Stomach (tissue), 19 donors: Measurements from ENCODE around the gene RCOR3. TPM values are rescaled to one million over a fixed set of nuclear protein-coding genes. Genes with fewer than 3 reads are reported as not detected.

Experiments
- DNase-seq, 2 donors: peaks; one replicate each; pipeline versions ENCODE4 v3.0.0 to v3.0.0-alpha.2; 2013 to 2019
- H3K27ac ChIP-seq, 5 donors: fragments of 200-600 bp in 4 of 5; sonication (generic) in 4 of 5; one replicate each; pipeline ENCODE4 v1.5.1; 2013 to 2019; ENCODE audit warnings: mild to moderate bottlenecking in 1 of 5, moderate library complexity in 1 of 5
- H3K27me3 ChIP-seq, 3 donors: fragments of 200-600 bp; sonication (generic); one replicate each; pipeline ENCODE4 v1.5.1; 2017 to 2019; ENCODE audit warnings: mixed run types in 1 of 3
- H3K36me3 ChIP-seq, 4 donors: fragments of 200-600 bp; sonication (generic); 1 replicate in 3 of 4; 2 replicates in 1 of 4; pipeline ENCODE4 v1.5.1; 2016 to 2019
- H3K4me1 ChIP-seq, 4 donors: fragments of 200-600 bp; sonication (generic); one replicate each; pipeline ENCODE4 v1.5.1; 2016 to 2019
- H3K4me3 ChIP-seq, 4 donors: fragments of 200-600 bp; sonication (generic) in 3 of 4; one replicate each; pipeline ENCODE4 v1.5.1; 2016 to 2019; ENCODE audit warnings: mild to moderate bottlenecking in 1 of 4
- H3K9me3 ChIP-seq, 4 donors: fragments of 200-600 bp; sonication (generic); one replicate each; pipeline ENCODE4 v1.5.1; 2016 to 2019
- CTCF ChIP-seq, 7 experiments: fragments of 450-650 bp in 4 of 7; fragments of 200-600 bp in 3 of 7; sonication (generic) in 3 of 7; IDR thresholded peaks; one replicate each; pipeline ENCODE4 v1.5.1; 2016 to 2019; ENCODE audit warnings: antibody characterized with exemption in 7 of 7, control low read depth in 2 of 7, mild to moderate bottlenecking in 1 of 7
- EP300 ChIP-seq: sonication (generic); formaldehyde crosslinking; IDR thresholded peaks from one replicate; pipeline ENCODE4 v1.6.1; 2017; ENCODE audit warnings: antibody characterized with exemption
- POLR2A ChIP-seq, 4 donors: fragments of 450-650 bp; IDR thresholded peaks; one replicate each; pipeline ENCODE4 v1.6.1; 2016; ENCODE audit warnings: antibody characterized with exemption in 4 of 4, control low read depth in 2 of 4, mild to moderate bottlenecking in 1 of 4, moderate library complexity in 1 of 4
- POLR2AphosphoS5 ChIP-seq, 3 donors: sonication (generic); formaldehyde crosslinking; IDR thresholded peaks; one replicate each; pipeline ENCODE4 v1.6.1; 2016; ENCODE audit warnings: antibody characterized with exemption in 3 of 3
- WGBS, 5 donors: extraction: QIAGEN DNeasy Blood & Tissue Kit in 3 of 5; methylation state at CpG; one replicate each; pipeline versions ENCODE4 v1.1.5 to v1.1.7; 2013 to 2018; 5-methylcytosine and 5-hydroxymethylcytosine counted together
- intact Hi-C: fragments of 100-400 bp; cut with DNase I; formaldehyde crosslinking; loops from one replicate; pipeline ENCODE4 v1.15.1; 2023; ENCODE audit warnings: low total_unique reads
- long read RNA-seq, 10 donors: transcript quantifications; one replicate each; lab custom pipeline, GENCODE V29; 2026
- polyA plus RNA-seq, 3 donors: library from polyadenylated mRNA; stranded (reverse); fragments of 200-250 nt; gene quantifications; one replicate each; pipeline ENCODE4 v1.2.3, GENCODE V29; 2013
- total RNA-seq, 5 donors: library from RNA; depleted of rRNA; stranded (reverse); fragments of >200 nt; gene quantifications; one replicate each; pipeline versions ENCODE4 v1.1.0 to v1.2.3, GENCODE V29; 2014 to 2016
- donor health status: healthy with polysubstance abuse.
- donor health status: Bipolar disorder and iron deficiency.
- donor health status: healthy.

Gene RCOR3
- total RNA-seq = 100 to 1,000 TPM in 1 of 5 donors, 10 to 100 TPM in 4; 17.9 to 128 (median 81.3) TPM
- 10 to 100 TPM; 11.1 to 22.2 (median 15.0) TPM for polyA plus RNA-seq
- long read RNA-seq, donor 1, partial matches to known transcripts = 0 of 4 reads
- long read RNA-seq, donor 1, other reads (novel, unspliced or antisense) = 0 of 4 reads
- long read RNA-seq, donor 2, full-length matches to known transcripts = 4 of 4 reads
- long read RNA-seq, donor 2, partial matches to known transcripts = 0 of 4 reads
- long read RNA-seq, donor 2, other reads (novel, unspliced or antisense) = 0 of 4 reads
- long read RNA-seq, donor 3, full-length matches to known transcripts = 4 of 4 reads
- long read RNA-seq, donor 3, partial matches to known transcripts = 0 of 4 reads
- long read RNA-seq, donor 3, other reads (novel, unspliced or antisense) = 0 of 4 reads
- long read RNA-seq, donor 4 = 0 reads
- long read RNA-seq, donor 5, full-length matches to known transcripts = 2 of 9 reads
- long read RNA-seq, donor 5, partial matches to known transcripts = 7 of 9 reads
- long read RNA-seq, donor 5, other reads (novel, unspliced or antisense) = 0 of 9 reads
- long read RNA-seq, donor 6 = 0 reads
- long read RNA-seq, donor 7, partial matches to known transcripts = 0 of 3 reads
- long read RNA-seq, donor 7, other reads (novel, unspliced or antisense) = 0 of 3 reads
- long read RNA-seq, donor 8, full-length matches to known transcripts = 3 of 3 reads
- long read RNA-seq, donor 8, partial matches to known transcripts = 0 of 3 reads
- long read RNA-seq, donor 8, other reads (novel, unspliced or antisense) = 0 of 3 reads
- long read RNA-seq, donor 9, partial matches to known transcripts = 0 of 2 reads
- long read RNA-seq, donor 9, other reads (novel, unspliced or antisense) = 0 of 2 reads
- long read RNA-seq, donor 10, partial matches to known transcripts = 0 of 1 reads
- long read RNA-seq, donor 10, other reads (novel, unspliced or antisense) = 0 of 1 reads

GRCh38 chr1:211258756-211259637 lies at the start of gene RCOR3:
Gene RCOR3, plus strand, starts transcription at chr1:211259366. Its CDS starts 195 bp downstream, at chr1:211259561.
- intact Hi-C loops = no loop called here
- no peaks in the 10 kb centered on the region for H3K27me3 ChIP-seq
- no peaks in the 10 kb centered on the region for H3K9me3 ChIP-seq
- peak; percentile 96 to 98 for DNase-seq
- peak within 1 kb of the TSS; percentile 94 to 100 (median 98) for H3K27ac ChIP-seq
- peaks cover 0 to 6% (median 0%) of the 10 kb centered on the region in 4 donors for H3K36me3 ChIP-seq
- peaks cover 15 to 39% (median 26%) of the 10 kb centered on the region in 4 donors for H3K4me1 ChIP-seq
- H3K4me3 ChIP-seq = peak within 1 kb of the TSS; percentile 64 to 96 (median 92)
- 0 to 1% (median 0%) methylated on average over 43 to 97 of the region's 97 CpGs for WGBS, 5 donors
- TF ChIP-seq POLR2A (IDR thresholded peaks at IDR 0.05) = peak in 1 of 4 donors; percentile 50
- TF ChIP-seq CTCF (IDR thresholded peaks at IDR 0.05) = peak in 4 of 7 experiments; percentile 30 to 64 (median 44)
- peak; percentile 58 to 81 (median 71) for TF ChIP-seq POLR2AphosphoS5 (IDR thresholded peaks at IDR 0.05)
- no peak for TF ChIP-seq EP300

GRCh38 chr1:211210052-211210451 lies 49.1 kb upstream of the RCOR3 start:
- WGBS, 5 donors = 86 to 96% (median 92%) methylated on average over 5 of the region's 5 CpGs
- Histone ChIP-seq H3K27me3 (no peaks in the 10 kb centered on the region), H3K4me3 (no peak overlapping the region), H3K4me1 (peaks cover 0 to 10% (median 0%) of the 10 kb centered on the region in 4 donors), H3K9me3 (peaks cover 0 to 10% (median 7%) of the 10 kb centered on the region in 4 donors), H3K27ac (no peak overlapping the region), H3K36me3 (no peaks in the 10 kb centered on the region)
- intact Hi-C loops = no loop called here
- DNase-seq = peak in 1 of 2 donors; percentile 15
- TF ChIP-seq POLR2AphosphoS5 (IDR thresholded peaks at IDR 0.05) (no peak), EP300 (no peak), POLR2A (IDR thresholded peaks at IDR 0.05) (no peak), CTCF (IDR thresholded peaks at IDR 0.05) (no peak)

- Histone ChIP-seq H3K9me3 (peaks cover 0 to 10% (median 7%) of the 10 kb centered on the region in 4 donors), H3K36me3 (no peaks in the 10 kb centered on the region), H3K4me3 (no peak overlapping the region), H3K27me3 (no peaks in the 10 kb centered on the region), H3K4me1 (peaks cover 0 to 10% (median 0%) of the 10 kb centered on the region in 4 donors), H3K27ac (no peak overlapping the region)
- intact Hi-C loops = no loop called here
- TF ChIP-seq EP300 (no peak), POLR2A (IDR thresholded peaks at IDR 0.05) (no peak), POLR2AphosphoS5 (IDR thresholded peaks at IDR 0.05) (no peak), CTCF (IDR thresholded peaks at IDR 0.05) (no peak)
- no peak for DNase-seq
- 66 to 84% (median 72%) methylated on average over 6 of the region's 6 CpGs for WGBS, 5 donors
Observed at GRCh38 chr1:211210965-211211364, 48.2 kb upstream of the RCOR3 start.
